Endodermal cell (in vitro differentiated cells): ENCODE results near the gene BCL6. TPM values are rescaled to one million over a fixed set of nuclear protein-coding genes. Genes with fewer than 3 reads are reported as not detected.

Source experiments
- DNase-seq: peaks from one replicate; pipeline ENCODE4 v3.0.0-alpha.2; 2017
- H3K27ac ChIP-seq: 2 replicates; pipeline ENCODE4 v1.5.1; 2013; ENCODE audit warnings: mild to moderate bottlenecking, low read depth, low read length, moderate library complexity
- H3K27me3 ChIP-seq: 2 replicates; pipeline ENCODE4 v1.6.1; 2013; ENCODE audit warnings: mild to moderate bottlenecking, low read length, moderate library complexity; ENCODE audit not compliant: insufficient read depth, control insufficient read depth, poor library complexity, severe bottlenecking
- H3K36me3 ChIP-seq: 2 replicates; pipeline ENCODE4 v1.7.0; 2013; ENCODE audit warnings: mild to moderate bottlenecking, low read length, moderate library complexity; ENCODE audit not compliant: control insufficient read depth, insufficient read depth
- H3K4me1 ChIP-seq: one replicate; pipeline ENCODE4 v1.7.0; 2013; ENCODE audit warnings: low read length; ENCODE audit not compliant: control insufficient read depth, insufficient read depth
- H3K4me3 ChIP-seq: 2 replicates; pipeline ENCODE4 v1.5.1; 2013; ENCODE audit warnings: mild to moderate bottlenecking, low read length, moderate library complexity
- H3K9ac ChIP-seq: 2 replicates; pipeline ENCODE4 v1.6.1; 2013; ENCODE audit warnings: mild to moderate bottlenecking, low read length, moderate library complexity; ENCODE audit not compliant: poor library complexity, severe bottlenecking; ENCODE audit errors: extremely low read depth
- H3K9me3 ChIP-seq: 2 replicates; pipeline ENCODE4 v1.6.1; 2013; ENCODE audit warnings: mild to moderate bottlenecking, low read length, moderate library complexity; ENCODE audit not compliant: control insufficient read depth
- H3K27ac Mint-ChIP-seq: 2 replicates; pipeline ENCODE4 v1.8.0; 2020; ENCODE audit warnings: mixed read lengths
- H3K27me3 Mint-ChIP-seq: 2 replicates; pipeline ENCODE4 v1.8.0; 2021; ENCODE audit warnings: mild to moderate bottlenecking, mixed read lengths; ENCODE audit not compliant: insufficient read depth
- H3K36me3 Mint-ChIP-seq: 2 replicates; pipeline ENCODE4 v1.8.0; 2020; ENCODE audit warnings: low read depth, mixed read lengths
- H3K4me1 Mint-ChIP-seq: 2 replicates; pipeline ENCODE4 v1.8.0; 2020; ENCODE audit warnings: mixed read lengths
- H3K4me3 Mint-ChIP-seq: 2 replicates; pipeline ENCODE4 v1.8.0; 2020; ENCODE audit warnings: mild to moderate bottlenecking, moderate library complexity, mixed read lengths
- H3K9me3 Mint-ChIP-seq: 2 replicates; pipeline ENCODE4 v1.8.0; 2020; ENCODE audit warnings: mild to moderate bottlenecking, mixed read lengths
- CTCF ChIP-seq: fragments of 200-600 bp; sonication (generic); conservative IDR thresholded peaks from 2 replicates; pipeline ENCODE4 v1.5.0; 2021; ENCODE audit warnings: antibody characterized with exemption, mild to moderate bottlenecking
- WGBS, 2 experiments: methylation state at CpG; one replicate each; pipeline versions ENCODE4 v1.1.5 to v1.1.7; 2013; ENCODE audit warnings: missing lambda C conversion rate in 2 of 2, mixed read lengths in 1 of 2; ENCODE audit not compliant: insufficient coverage in 1 of 2, insufficient read length in 1 of 2; 5-methylcytosine and 5-hydroxymethylcytosine counted together
- total RNA-seq, 2 donors: library from RNA; stranded (reverse); fragmentation: NEBNext Ultra II Directional in 1 of 2; extraction: Animal tissue kit (Norgen Biotek cat#: 25700) in 1 of 2; gene quantifications; 2 replicates in 1 of 2; 3 replicates in 1 of 2; pipeline ENCODE4 v1.2.1, GENCODE V29; 2021

The BCL6 gene
- total RNA-seq, 2 donors from 2014 or later = 3.8 to 3.9 TPM

- peaks cover 8% of the 10 kb centered on the region for H3K9me3 ChIP-seq
- no peak for DNase-seq
Measured at GRCh38 chr3:187713504-187713903, 31.8 kb downstream of the BCL6 start.

GRCh38 chr3:187709155-187709554, 36.1 kb downstream of the BCL6 start:
- no peak overlapping the region for H3K9ac ChIP-seq
- no peaks in the 10 kb centered on the region for H3K4me1 ChIP-seq
- H3K9me3 Mint-ChIP-seq = peaks cover 3% of the 10 kb centered on the region
- peaks cover 8% of the 10 kb centered on the region for H3K9me3 ChIP-seq
- H3K4me1 Mint-ChIP-seq = no peaks in the 10 kb centered on the region
- no peak overlapping the region for H3K4me3 ChIP-seq
- peak; percentile 70 for DNase-seq
- H3K27ac ChIP-seq = no peak overlapping the region
- no peaks in the 10 kb centered on the region for H3K27me3 ChIP-seq
- no peaks in the 10 kb centered on the region for H3K27me3 Mint-ChIP-seq
- H3K27ac Mint-ChIP-seq = no peak overlapping the region
- H3K4me3 Mint-ChIP-seq = no peak overlapping the region
- 66 to 75% methylated on average over 2 to 4 of the region's 4 CpGs for WGBS, 2 experiments
- TF ChIP-seq CTCF = peak; percentile 60
- H3K36me3 Mint-ChIP-seq = no peaks in the 10 kb centered on the region
- H3K36me3 ChIP-seq = no peaks in the 10 kb centered on the region

More at GRCh38 chr3:187713504-187713903, 31.8 kb downstream of the BCL6 start:
- H3K9me3 Mint-ChIP-seq = peaks cover 3% of the 10 kb centered on the region
- Histone ChIP-seq H3K4me1 (no peaks in the 10 kb centered on the region), H3K9ac (no peak overlapping the region), H3K4me3 (no peak overlapping the region), H3K36me3 (no peaks in the 10 kb centered on the region), H3K27ac (no peak overlapping the region), H3K27me3 (no peaks in the 10 kb centered on the region)
- H3K27me3 Mint-ChIP-seq = peaks cover 12% of the 10 kb centered on the region
- no peak overlapping the region for H3K27ac Mint-ChIP-seq
- no peaks in the 10 kb centered on the region for H3K4me1 Mint-ChIP-seq
- 91% methylated on average over 2 of the region's 2 CpGs; no CpG with 5 or more reads in 1 of the 2 experiments for WGBS, 2 experiments
- no peak overlapping the region for H3K4me3 Mint-ChIP-seq
- no peaks in the 10 kb centered on the region for H3K36me3 Mint-ChIP-seq
- TF ChIP-seq CTCF = no peak

- no peaks in the 10 kb centered on the region for H3K36me3 ChIP-seq
- H3K4me3 ChIP-seq = no peak overlapping the region
- H3K4me1 ChIP-seq = no peaks in the 10 kb centered on the region
- Mint-ChIP-seq H3K9me3 (peaks cover 3% of the 10 kb centered on the region), H3K4me1 (no peaks in the 10 kb centered on the region), H3K36me3 (no peaks in the 10 kb centered on the region), H3K27ac (no peak overlapping the region), H3K4me3 (no peak overlapping the region), H3K27me3 (no peaks in the 10 kb centered on the region)
- H3K9ac ChIP-seq = no peak overlapping the region
- H3K9me3 ChIP-seq = peaks cover 4% of the 10 kb centered on the region
- no peaks in the 10 kb centered on the region for H3K27me3 ChIP-seq
- TF ChIP-seq CTCF = no peak
- H3K27ac ChIP-seq = no peak overlapping the region
- no peak for DNase-seq
Measured at GRCh38 chr3:187708696-187709095, 36.6 kb downstream of the BCL6 start.
